ENCODE measurements around the gene C11orf97. TPM values are rescaled to one million over a fixed set of nuclear protein-coding genes. Genes with fewer than 3 reads are reported as not detected.
"Not testable (repeated sequence)": the region's sequence is repeated elsewhere in the genome, so short reads cannot be mapped to it uniquely, and the experiment has no call there.

The C11orf97 gene
- total RNA-seq, 1 donor from 2014 or later: not detected

GRCh38 chr11:94525546-94526324, 13.5 kb downstream of the C11orf97 start:
- DNase-seq (ENCODE audit: low read depth): peak; percentile 91

DNA sequence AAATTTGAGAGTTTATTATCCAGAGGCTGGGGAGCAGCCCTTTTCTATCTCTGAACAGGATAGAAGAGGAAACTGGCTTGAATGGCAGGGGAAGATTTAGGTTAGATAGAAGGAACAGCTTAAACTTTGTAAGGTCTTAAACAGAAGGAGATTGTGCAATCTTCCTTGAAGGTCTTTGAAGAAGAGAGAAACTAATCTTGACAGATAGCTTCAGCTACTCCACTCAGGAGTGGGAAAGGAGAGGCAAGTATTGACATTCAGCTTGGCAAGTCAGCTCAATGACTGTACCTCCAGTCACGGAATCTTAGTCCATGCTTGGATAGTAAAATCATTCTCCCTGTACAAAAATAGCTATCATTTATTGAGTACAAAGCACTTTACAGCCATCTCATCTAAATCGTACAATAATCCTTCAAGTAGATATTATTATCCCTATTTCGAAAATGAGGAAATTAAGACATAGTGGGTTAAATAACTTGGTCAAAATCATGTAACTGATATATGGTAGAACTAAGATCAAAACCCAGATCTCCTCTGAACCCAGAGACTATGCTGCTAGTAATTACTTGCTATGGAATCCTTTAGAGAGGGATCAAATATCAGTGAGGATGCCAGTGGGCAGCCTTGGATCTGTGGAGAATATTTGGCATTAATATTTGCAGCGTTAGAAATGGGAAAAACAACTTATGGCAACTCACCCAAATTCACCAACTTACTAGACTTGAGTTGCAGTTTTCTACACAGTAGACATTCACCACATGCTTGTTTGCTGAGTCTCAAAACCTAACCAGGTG, 14.6 kb downstream of the C11orf97 start:
- DNase-seq (ENCODE audit: low read depth): peak; percentile 18

DNA sequence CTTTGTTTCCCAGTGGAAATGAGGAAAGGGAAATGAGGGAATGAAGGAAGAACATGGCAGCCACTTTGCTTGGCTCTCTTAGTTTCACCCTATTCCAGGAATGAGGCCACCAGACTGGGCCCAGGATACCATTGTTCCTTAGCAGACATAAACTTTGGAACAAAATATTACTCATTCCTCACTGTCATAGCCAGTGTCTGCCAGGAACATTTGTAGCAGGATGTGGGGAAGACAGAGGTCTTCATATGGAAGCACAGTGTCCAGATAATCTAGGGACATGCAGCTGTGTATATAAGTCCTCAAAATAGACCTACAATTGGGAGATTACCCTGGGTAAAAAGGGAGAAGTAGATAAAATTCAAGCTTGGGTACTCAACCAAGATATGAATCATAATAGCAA, 16.3 kb downstream of the C11orf97 start:
- DNase-seq (ENCODE audit: low read depth): no peak

GRCh38 chr11:94532211-94532610, 19.9 kb downstream of the C11orf97 start:
- DNase-seq (ENCODE audit: low read depth): no peak

DNA sequence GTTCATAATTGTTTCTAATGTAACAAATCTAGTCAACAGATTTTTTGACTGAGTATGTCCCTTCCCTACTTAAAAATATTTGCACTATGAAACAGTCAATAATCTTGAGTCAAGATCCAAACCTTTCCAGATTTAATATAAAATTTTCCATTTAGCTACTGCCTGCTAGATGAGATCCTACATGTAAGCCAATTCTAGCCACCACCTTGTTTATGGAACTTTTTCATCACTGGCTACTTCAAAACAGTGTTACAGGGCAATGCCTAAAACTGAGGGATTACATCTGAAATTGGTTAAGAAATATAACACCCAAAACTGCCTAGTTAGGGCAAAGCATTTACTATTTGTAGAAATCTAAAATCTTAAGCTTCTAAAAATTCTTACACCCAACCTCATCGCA, 20.9 kb downstream of the C11orf97 start:
- DNase-seq (ENCODE audit: low read depth): no peak

DNA sequence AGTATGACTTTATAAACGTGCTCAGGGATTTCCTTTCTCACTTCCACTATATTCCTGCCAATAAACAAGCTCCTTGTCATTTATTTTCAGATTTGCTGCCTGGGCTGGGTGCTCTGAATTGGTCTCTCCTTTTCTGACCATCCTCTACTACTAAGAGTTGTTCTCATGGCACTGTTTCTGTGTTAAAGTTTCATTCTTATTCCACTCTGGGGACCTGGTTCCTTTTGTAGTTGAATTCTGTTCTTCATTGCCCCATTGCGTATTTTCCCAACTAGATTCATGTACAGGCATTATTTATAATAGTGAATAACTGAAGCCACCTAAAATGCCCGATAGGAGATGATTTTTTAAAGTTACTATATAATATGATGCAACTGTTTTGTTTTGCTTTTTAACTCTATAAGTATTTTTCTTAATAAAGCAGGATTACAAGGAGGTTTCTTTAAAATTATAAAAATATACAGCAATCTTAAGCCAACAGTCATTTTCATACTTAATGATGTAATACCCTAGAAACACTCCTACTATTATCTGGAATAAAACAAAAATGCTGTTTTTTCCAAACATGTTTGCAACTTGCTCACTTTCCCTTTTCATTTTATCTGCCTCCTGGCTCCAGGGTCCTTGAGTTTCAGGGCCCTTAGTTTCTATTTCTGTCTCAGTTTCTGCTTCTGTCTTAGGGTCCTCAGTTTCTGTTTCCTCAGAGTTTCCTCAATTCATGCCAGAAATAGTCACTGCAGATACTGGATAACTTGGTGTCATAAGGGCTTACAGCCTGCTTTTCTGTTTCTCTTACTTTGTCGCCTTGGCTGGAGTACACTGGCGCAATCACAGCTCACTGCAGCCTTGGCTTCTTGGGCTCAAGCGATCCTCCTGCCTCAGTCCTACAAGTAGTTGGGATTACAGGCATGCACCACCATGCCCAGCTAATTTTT, 21.7 kb downstream of the C11orf97 start:
- DNase-seq (ENCODE audit: low read depth): no peak

GRCh38 chr11:94536386-94536785, 24.1 kb downstream of the C11orf97 start:
- no peak for DNase-seq (ENCODE audit: low read depth)

DNA sequence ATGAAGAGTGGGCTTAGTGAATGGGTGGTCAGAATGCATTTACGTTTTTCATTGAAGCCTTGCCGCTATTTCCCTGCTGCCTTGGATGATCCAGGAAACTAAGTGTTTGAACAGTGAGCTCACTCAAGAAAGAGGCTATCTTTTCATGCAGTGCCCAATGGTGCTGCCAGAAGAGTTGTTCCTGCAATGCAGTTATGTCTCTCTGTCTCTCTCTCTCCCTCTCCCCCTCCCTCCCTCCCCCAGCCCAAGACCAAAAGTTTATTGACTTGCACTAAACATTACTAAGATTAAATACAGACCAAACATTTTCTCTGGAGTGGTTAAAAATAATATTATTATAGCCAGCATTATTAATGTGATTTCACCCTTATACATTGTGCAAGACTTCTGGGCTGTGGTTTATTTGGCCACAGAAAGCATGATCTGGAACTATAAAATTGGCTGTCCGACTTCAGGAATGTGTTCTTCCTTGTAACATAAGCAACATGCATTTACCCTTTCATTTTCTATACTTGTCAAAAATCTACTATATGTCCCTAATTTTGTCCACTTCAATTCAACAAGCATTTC, 24.9 kb downstream of the C11orf97 start:
- DNase-seq (ENCODE audit: low read depth): no peak

DNA sequence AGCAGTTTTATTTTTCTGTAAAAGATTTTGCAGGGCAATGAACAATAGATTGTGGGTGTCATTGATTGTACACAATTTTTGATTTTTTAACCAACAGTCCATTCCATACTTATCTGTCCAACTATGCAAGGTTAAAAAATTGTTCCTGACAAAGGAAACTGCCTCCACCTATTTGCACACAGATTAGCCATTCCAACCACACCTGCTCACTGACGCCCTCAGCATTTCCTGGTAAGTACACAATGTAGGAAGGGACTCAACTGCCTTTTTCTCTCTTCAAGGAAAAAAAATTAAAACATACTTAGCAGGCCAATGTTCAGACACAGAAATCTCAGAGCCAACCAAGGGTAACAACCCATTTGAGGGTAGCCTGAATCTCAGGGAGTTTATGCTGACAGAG, 27.2 kb downstream of the C11orf97 start:
- DNase-seq (ENCODE audit: low read depth): no peak

GRCh38 chr11:94543695-94544645, 31.7 kb downstream of the C11orf97 start, which contains the start of gene FUT4:
TSS of gene FUT4 (plus strand) at chr11:94543921. CDS start at chr11:94544134, 213 bp downstream.
- DNase-seq (ENCODE audit: low read depth): peak; percentile 85

DNA sequence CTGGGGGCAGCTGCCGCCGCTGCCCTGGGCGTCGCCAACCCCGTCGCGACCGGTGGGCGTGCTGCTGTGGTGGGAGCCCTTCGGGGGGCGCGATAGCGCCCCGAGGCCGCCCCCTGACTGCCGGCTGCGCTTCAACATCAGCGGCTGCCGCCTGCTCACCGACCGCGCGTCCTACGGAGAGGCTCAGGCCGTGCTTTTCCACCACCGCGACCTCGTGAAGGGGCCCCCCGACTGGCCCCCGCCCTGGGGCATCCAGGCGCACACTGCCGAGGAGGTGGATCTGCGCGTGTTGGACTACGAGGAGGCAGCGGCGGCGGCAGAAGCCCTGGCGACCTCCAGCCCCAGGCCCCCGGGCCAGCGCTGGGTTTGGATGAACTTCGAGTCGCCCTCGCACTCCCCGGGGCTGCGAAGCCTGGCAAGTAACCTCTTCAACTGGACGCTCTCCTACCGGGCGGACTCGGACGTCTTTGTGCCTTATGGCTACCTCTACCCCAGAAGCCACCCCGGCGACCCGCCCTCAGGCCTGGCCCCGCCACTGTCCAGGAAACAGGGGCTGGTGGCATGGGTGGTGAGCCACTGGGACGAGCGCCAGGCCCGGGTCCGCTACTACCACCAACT, 32.5 kb downstream of the C11orf97 start:
- no peak for DNase-seq (ENCODE audit: low read depth)

DNA sequence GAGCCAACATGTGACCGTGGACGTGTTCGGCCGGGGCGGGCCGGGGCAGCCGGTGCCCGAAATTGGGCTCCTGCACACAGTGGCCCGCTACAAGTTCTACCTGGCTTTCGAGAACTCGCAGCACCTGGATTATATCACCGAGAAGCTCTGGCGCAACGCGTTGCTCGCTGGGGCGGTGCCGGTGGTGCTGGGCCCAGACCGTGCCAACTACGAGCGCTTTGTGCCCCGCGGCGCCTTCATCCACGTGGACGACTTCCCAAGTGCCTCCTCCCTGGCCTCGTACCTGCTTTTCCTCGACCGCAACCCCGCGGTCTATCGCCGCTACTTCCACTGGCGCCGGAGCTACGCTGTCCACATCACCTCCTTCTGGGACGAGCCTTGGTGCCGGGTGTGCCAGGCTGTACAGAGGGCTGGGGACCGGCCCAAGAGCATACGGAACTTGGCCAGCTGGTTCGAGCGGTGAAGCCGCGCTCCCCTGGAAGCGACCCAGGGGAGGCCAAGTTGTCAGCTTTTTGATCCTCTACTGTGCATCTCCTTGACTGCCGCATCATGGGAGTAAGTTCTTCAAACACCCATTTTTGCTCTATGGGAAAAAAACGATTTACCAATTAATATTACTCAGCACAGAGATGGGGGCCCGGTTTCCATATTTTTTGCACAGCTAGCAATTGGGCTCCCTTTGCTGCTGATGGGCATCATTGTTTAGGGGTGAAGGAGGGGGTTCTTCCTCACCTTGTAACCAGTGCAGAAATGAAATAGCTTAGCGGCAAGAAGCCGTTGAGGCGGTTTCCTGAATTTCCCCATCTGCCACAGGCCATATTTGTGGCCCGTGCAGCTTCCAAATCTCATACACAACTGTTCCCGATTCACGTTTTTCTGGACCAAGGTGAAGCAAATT, 33.3 kb downstream of the C11orf97 start:
- no peak for DNase-seq (ENCODE audit: low read depth)

GRCh38 chr11:94546162-94546470, 33.9 kb downstream of the C11orf97 start:
- DNase-seq (ENCODE audit: low read depth): no peak

DNA sequence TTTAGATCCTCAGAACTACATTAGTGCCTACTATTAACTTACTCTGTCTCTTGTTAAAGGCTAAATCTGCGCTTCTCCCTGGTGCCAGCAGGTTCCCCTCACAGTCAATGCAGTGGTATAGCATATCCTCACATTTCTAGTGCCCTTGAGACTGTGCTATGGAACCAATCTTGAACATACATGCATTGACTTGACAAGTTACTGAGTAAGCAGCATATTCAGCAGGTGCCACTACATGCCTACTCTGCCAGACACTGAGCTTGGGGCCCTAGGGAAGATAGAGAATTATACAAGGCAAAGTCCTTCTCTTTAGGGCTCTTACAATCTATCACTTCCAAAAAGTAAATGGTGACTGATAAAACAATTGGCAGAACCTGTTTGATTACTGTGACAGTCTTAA, 34.6 kb downstream of the C11orf97 start:
- no peak for DNase-seq (ENCODE audit: low read depth)

- DNase-seq (ENCODE audit: low read depth): no peak
Measured at GRCh38 chr11:94549146-94549545, 36.9 kb downstream of the C11orf97 start.

GRCh38 chr11:94550513-94550912, 38.3 kb downstream of the C11orf97 start:
- DNase-seq (ENCODE audit: low read depth): no peak

GRCh38 chr11:94553938-94554337, 41.7 kb downstream of the C11orf97 start:
- DNase-seq (ENCODE audit: low read depth): no peak

DNA sequence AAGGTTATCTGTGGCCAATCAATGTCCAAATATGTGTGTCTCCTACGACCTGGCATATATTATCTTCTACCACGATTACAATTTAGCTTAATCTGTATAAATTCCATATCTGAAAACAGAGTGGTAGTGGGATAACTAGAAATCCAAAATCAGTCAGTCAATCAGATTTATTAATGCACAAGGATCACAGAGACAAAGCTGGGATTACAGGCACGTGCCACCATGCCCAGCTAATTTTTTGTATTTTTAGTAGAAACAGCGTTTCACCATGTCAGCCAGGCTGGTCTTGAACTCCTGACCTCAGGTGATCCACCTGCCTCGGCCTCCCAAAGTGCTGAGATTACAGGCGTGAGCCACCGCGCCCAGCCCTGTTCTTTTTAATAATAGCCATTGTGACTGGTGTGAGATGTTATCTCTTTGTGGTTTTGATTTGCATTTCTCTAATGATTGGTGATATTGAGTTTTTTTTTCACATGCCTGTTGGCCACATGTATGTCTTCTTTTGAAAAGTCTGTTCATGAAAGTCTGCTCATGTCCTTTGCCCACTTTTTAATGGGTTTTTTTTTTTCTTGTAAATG, 43.6 kb downstream of the C11orf97 start:
- not testable (repeated sequence) for DNase-seq (ENCODE audit: low read depth)
